ENCODE data around the gene MMP25.

MMP25 gene

GRCh38 chr16:3045758-3046640 is at the start of gene MMP25:
MMP25 (plus strand) TSS chr16:3046561; CDS start chr16:3046918, 357 bp downstream.
- no peak for DNase-seq

GRCh38 chr16:2999929-3000328 is 46.4 kb upstream of the MMP25 start:
- DNase-seq = no peak

- no peak for DNase-seq
These were observed 45.8 kb upstream of the MMP25 start for GRCh38 chr16:3000540-3000939.

- DNase-seq = no peak
These were observed 45.0 kb upstream of the MMP25 start for GRCh38 chr16:3001316-3001715.

- DNase-seq = peak; percentile 100
These were observed 42.6 kb upstream of the MMP25 start for GRCh38 chr16:3003582-3004270.

GRCh38 chr16:3004319-3004718 is 42.0 kb upstream of the MMP25 start:
- no peak for DNase-seq

- peak; percentile 72 for DNase-seq
These were observed 41.5 kb upstream of the MMP25 start for GRCh38 chr16:3004781-3005284.

- peak; percentile 89 for DNase-seq
These were observed 39.1 kb upstream of the MMP25 start for GRCh38 chr16:3007059-3007956.

- DNase-seq = peak; percentile 64
These were observed 38.2 kb upstream of the MMP25 start for GRCh38 chr16:3007957-3008689.

GRCh38 chr16:3008690-3009037 is 37.7 kb upstream of the MMP25 start:
- peak; percentile 28 for DNase-seq

GRCh38 chr16:3009568-3010390 is 36.6 kb upstream of the MMP25 start:
- DNase-seq = no peak

GRCh38 chr16:3010510-3010909 is 35.9 kb upstream of the MMP25 start:
- DNase-seq = no peak

GRCh38 chr16:3012246-3012645 is 34.1 kb upstream of the MMP25 start:
- DNase-seq = no peak

GRCh38 chr16:3012828-3013420 is 33.4 kb upstream of the MMP25 start, which contains the start of gene CLDN9:
CLDN9 (plus strand) TSS chr16:3012923; CDS start chr16:3013363, 440 bp downstream.
- no peak for DNase-seq

- DNase-seq = no peak
These were observed 32.8 kb upstream of the MMP25 start for GRCh38 chr16:3013491-3013951.

GRCh38 chr16:3013998-3014690 is 32.2 kb upstream of the MMP25 start:
- DNase-seq = no peak

- DNase-seq = no peak
These were observed 31.4 kb upstream of the MMP25 start for GRCh38 chr16:3014971-3015370.

GRCh38 chr16:3015865-3016521 is 30.4 kb upstream of the MMP25 start:
- peak; percentile 75 for DNase-seq

- DNase-seq = no peak
These were observed 29.0 kb upstream of the MMP25 start for GRCh38 chr16:3017344-3017743.

Data from hematopoietic multipotent progenitor cell treated with erythropoietin and hydrocortisone succinate and interleukin-3 and kit ligand, for 6 days (in vitro differentiated cells).